ENCODE results near the gene FUBP1. TPM values are rescaled to one million over a fixed set of nuclear protein-coding genes. Genes with fewer than 3 reads are reported as not detected.

Gene FUBP1
- total RNA-seq, 6 experiments from 2014 or later, result 94.7 to 125 (median 119) TPM

DNA sequence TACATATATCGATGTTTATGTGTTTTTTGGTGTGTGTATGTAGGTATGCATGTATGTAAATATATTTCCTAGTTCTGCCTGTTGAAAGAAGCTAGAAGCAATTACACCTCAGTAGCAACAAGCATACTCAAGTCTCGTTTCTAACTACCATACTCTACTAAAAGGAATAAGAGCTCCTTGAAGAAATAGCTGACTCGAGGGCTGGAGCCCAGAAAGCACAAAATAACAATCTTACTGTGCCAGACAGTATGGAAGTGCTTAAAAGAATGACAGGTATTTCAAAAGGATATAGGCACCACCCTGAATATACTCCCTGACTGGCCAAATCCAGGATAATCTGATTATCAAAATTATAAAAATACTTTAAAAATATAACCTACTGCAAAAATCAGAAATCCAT is 23.2 kb downstream of the FUBP1 start:
- peaks cover 49% of the 10 kb centered on the region for H3K4me1 Mint-ChIP-seq (ENCODE audit: low read depth)
- TF ChIP-seq, protein P1, sequence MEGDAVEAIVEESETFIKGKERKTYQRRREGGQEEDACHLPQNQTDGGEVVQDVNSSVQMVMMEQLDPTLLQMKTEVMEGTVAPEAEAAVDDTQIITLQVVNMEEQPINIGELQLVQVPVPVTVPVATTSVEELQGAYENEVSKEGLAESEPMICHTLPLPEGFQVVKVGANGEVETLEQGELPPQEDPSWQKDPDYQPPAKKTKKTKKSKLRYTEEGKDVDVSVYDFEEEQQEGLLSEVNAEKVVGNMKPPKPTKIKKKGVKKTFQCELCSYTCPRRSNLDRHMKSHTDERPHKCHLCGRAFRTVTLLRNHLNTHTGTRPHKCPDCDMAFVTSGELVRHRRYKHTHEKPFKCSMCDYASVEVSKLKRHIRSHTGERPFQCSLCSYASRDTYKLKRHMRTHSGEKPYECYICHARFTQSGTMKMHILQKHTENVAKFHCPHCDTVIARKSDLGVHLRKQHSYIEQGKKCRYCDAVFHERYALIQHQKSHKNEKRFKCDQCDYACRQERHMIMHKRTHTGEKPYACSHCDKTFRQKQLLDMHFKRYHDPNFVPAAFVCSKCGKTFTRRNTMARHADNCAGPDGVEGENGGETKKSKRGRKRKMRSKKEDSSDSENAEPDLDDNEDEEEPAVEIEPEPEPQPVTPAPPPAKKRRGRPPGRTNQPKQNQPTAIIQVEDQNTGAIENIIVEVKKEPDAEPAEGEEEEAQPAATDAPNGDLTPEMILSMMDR (IDR thresholded peaks at IDR 0.05), result no peak
- no peaks in the 10 kb centered on the region for H3K9me3 Mint-ChIP-seq
- H3K27ac Mint-ChIP-seq, result no peak overlapping the region
- H3K27me3 Mint-ChIP-seq (ENCODE audit: insufficient read depth), result peaks cover 3% of the 10 kb centered on the region
- peaks cover 55% of the 10 kb centered on the region for H3K36me3 Mint-ChIP-seq (ENCODE audit: low read depth)
- H3K4me3 Mint-ChIP-seq, result no peak overlapping the region
- no peak for DNase-seq

- Mint-ChIP-seq H3K4me3 (no peak overlapping the region), H3K27ac (peak overlapping the region; percentile 59; the same call in 1 of the 2 replicates), H3K9me3 (no peaks in the 10 kb centered on the region), H3K4me1 (ENCODE audit: low read depth) (peaks cover 46% of the 10 kb centered on the region), H3K36me3 (ENCODE audit: low read depth) (peaks cover 43% of the 10 kb centered on the region), H3K27me3 (ENCODE audit: insufficient read depth) (peaks cover 3% of the 10 kb centered on the region)
- TF ChIP-seq, protein P1 (IDR thresholded peaks at IDR 0.05), result no peak
- DNase-seq, result peak; percentile 43
Observed at GRCh38 chr1:77954521-77954920, 24.4 kb downstream of the FUBP1 start.

- peaks cover 41% of the 10 kb centered on the region for H3K36me3 Mint-ChIP-seq (ENCODE audit: low read depth)
- H3K27me3 Mint-ChIP-seq (ENCODE audit: insufficient read depth), result peaks cover 3% of the 10 kb centered on the region
- no peak overlapping the region for H3K4me3 Mint-ChIP-seq
- TF ChIP-seq, protein P1 (IDR thresholded peaks at IDR 0.05), result no peak
- H3K9me3 Mint-ChIP-seq, result no peaks in the 10 kb centered on the region
- peak overlapping the region; percentile 59; the same call in 1 of the 2 replicates for H3K27ac Mint-ChIP-seq
- DNase-seq, result no peak
- peaks cover 50% of the 10 kb centered on the region for H3K4me1 Mint-ChIP-seq (ENCODE audit: low read depth)
Observed at GRCh38 chr1:77953907-77954306, 25.0 kb downstream of the FUBP1 start.

DNA sequence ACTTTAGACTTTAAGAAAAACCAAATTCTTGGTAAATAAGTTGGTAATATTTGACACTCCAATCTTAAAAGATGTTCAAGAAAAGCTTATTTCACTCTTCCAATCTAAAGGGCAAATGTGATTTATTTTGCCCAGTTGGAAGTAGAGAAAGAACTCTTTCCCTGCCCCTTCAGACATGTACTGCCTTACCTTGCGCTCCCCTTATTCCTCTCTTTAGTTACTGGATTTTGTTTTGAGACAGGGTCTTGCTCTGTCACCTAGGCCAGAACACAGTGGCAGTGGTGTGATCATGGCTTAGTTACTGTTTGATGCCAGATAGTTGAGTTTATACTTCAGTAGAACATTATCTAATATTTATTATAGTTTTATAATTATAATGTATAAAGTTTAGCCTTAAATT is 27.5 kb downstream of the FUBP1 start:
- H3K4me3 Mint-ChIP-seq, result no peak overlapping the region
- no peaks in the 10 kb centered on the region; the same call in 1 of the 2 replicates for H3K27me3 Mint-ChIP-seq (ENCODE audit: insufficient read depth)
- DNase-seq, result no peak
- peaks cover 53% of the 10 kb centered on the region for H3K4me1 Mint-ChIP-seq (ENCODE audit: low read depth)
- H3K9me3 Mint-ChIP-seq, result no peaks in the 10 kb centered on the region
- peak overlapping the region; percentile 6; the same call in 1 of the 2 replicates for H3K27ac Mint-ChIP-seq
- TF ChIP-seq, protein P1 (IDR thresholded peaks at IDR 0.05), result no peak
- peaks cover 47% of the 10 kb centered on the region for H3K36me3 Mint-ChIP-seq (ENCODE audit: low read depth)

- no peak for DNase-seq
- peaks cover 47% of the 10 kb centered on the region for H3K36me3 Mint-ChIP-seq (ENCODE audit: low read depth)
- no peaks in the 10 kb centered on the region; the same call in 1 of the 2 replicates for H3K27me3 Mint-ChIP-seq (ENCODE audit: insufficient read depth)
- no peak overlapping the region for H3K4me3 Mint-ChIP-seq
- TF ChIP-seq, protein P1 (IDR thresholded peaks at IDR 0.05), result no peak
- peaks cover 53% of the 10 kb centered on the region for H3K4me1 Mint-ChIP-seq (ENCODE audit: low read depth)
- H3K27ac Mint-ChIP-seq, result peak overlapping the region; percentile 6; the same call in 1 of the 2 replicates
- no peaks in the 10 kb centered on the region for H3K9me3 Mint-ChIP-seq
Observed at GRCh38 chr1:77950873-77951272, 28.0 kb downstream of the FUBP1 start.

Measured in HFFc6 (cell line).